ENCODE results near the gene GLYR1. TPM values are rescaled to one million over a fixed set of nuclear protein-coding genes. Genes with fewer than 3 reads are reported as not detected.

GLYR1 gene
- polyA plus RNA-seq, 2 of the 4 experiments (the other 2 are of a cell fraction) = 37.1 to 55.1 TPM

DNA sequence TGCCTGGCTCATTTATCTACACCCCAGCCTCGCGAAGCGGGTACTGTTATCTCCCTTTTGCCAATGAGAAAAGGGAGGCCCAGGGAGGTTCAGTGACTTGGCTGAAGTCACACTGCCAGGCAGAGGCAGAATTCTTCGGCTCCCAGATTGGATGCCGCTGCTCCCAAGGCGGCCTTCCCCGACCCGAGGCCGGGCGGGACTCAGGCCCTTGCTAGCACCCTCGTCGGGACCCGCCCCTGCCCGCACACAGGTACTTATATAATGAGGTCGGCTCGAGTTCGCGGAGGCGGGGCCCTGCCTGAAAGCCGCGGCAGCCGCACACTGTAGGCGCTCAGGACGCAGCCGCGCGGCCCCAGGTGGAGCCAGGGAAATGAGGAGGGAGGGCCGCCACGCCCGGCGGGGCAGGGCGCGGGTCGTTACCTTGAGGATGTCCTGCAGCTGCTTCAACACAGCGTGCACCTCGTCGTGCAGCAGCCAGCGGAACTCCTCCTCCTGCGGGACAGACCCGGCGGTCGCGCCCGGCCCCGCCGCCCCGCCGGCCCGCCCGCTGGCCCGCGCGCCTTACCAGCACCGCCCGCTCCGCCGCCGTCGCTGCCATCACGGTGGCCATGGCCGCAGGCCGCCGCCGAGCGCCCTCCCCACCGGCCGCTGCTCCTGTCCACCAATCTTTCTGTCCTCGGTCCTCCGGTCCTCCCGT lies 45.0 kb downstream of the GLYR1 start, which contains the start of gene ROGDI:
ROGDI (minus strand) TSS at position 672 of the 697 bp plus-strand sequence; CDS start at position 610, 62 bp downstream.
- Histone ChIP-seq H3K4me2 (peak within 1 kb of the TSS; percentile 100), H3K4me3 (peak within 1 kb of the TSS; percentile 75), H3K4me1 (peaks cover 17% of the 10 kb centered on the region), H3K9me3 (no peaks in the 10 kb centered on the region), H3K27ac (peak within 1 kb of the TSS; percentile 72 to 94)
- ChIA-PET POLR2A (interaction anchor here (0.5 to 1.5 kb wide), 7 partner anchors 17 to 830 kb away, joined by 3 to 4 read pairs (median 3); partner anchors contain the start of gene DNAAF8), CTCF (interaction anchor here (0.9 to 2.7 kb wide), 4 partner anchors 9 to 154 kb away, joined by 3 to 8 read pairs (median 6); no protein-coding TSS in a partner anchor)
- peak; percentile 64 to 66 for ATAC-seq
- WGBS (ENCODE audit: missing lambda C conversion rate) = 7% methylated on average over 14 of the region's 70 CpGs
- DNase-seq (ENCODE audit: low read depth in 1 of 2, low spot score in 1 of 2) = peak; percentile 51 to 74
- FAIRE-seq = no peak
- TF ChIP-seq, protein P1, sequence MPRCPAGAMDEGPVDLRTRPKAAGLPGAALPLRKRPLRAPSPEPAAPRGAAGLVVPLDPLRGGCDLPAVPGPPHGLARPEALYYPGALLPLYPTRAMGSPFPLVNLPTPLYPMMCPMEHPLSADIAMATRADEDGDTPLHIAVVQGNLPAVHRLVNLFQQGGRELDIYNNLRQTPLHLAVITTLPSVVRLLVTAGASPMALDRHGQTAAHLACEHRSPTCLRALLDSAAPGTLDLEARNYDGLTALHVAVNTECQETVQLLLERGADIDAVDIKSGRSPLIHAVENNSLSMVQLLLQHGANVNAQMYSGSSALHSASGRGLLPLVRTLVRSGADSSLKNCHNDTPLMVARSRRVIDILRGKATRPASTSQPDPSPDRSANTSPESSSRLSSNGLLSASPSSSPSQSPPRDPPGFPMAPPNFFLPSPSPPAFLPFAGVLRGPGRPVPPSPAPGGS (IDR thresholded peaks at IDR 0.05) = 0 out of 3 replicates have a peak, but pooled peaks have one; percentile 5
- TF ChIP-seq MYC (IDR thresholded peaks at IDR 0.05; ENCODE audit: borderline replicate concordance, low read length) (peak; percentile 36; the same call in 1 of the 2 replicates), ZNF302 (CRISPR knock-in tag; IDR thresholded peaks at IDR 0.05) (no peak), EHF (CRISPR knock-in tag; IDR thresholded peaks at IDR 0.05) (no peak), POLR2A (IDR thresholded peaks at IDR 0.05; ENCODE audit: low read length) (peak; percentile 36; the same call in 1 of the 2 replicates), MAFK (IDR thresholded peaks at IDR 0.05; ENCODE audit: partially characterized antibody) (no peak)
- TF ChIP-seq, protein P2, sequence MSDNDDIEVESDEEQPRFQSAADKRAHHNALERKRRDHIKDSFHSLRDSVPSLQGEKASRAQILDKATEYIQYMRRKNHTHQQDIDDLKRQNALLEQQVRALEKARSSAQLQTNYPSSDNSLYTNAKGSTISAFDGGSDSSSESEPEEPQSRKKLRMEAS (IDR thresholded peaks at IDR 0.05) = peak; percentile 31; the same call in 1 of the 2 replicates

DNA sequence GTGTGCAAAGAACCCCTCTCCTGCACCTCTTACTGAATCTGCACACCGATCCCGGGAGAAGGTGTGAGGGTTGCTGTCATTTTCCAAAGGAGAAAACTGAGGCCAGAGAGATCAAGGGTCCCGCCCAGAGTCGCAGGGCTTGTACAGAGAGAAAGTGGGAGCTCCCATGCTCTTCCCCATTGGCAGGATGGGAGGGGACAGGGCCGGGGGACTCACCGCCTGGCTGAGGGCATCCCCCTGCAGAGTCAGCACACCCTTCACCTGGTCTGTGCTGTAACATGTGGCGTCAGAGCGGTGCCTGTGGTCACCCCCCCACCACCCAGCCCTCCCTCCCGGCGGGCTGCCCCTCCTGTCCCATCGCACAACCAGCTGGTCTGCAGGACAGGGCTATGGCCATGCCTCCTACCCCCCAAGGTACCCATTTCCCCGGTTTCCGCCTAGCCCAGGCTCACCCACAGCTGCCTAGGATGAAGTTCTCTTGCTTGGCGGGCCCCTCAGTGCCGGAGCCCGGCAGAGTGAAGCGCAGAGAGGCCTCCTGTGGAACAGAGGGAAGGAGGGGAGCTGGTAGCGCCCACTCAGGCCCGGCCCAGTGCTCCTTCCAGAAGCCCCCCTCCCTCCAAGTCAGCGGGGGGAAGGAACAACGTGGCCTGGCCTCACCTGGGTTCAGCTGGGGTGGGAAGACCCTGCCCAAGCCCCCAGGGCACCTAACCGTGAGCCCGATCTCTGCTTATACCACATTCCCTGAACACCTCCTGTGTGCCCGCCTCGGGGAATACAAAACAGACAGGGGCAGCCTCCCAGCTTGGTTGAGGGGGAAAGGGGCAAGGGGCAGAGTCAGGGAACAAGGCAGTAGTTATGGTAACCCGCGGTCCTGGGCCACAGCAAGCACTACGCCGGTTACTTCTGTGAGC lies 45.8 kb downstream of the GLYR1 start:
- WGBS (ENCODE audit: missing lambda C conversion rate) = 83% methylated on average over 23 of the region's 29 CpGs
- TF ChIP-seq CHD2 (IDR thresholded peaks at IDR 0.05; ENCODE audit: low read length, partially characterized antibody) = no peak
- TF ChIP-seq, protein P2 (IDR thresholded peaks at IDR 0.05) = no peak
- TF ChIP-seq KDM1A (IDR thresholded peaks at IDR 0.05; ENCODE audit: low read depth) = no peak
- TF ChIP-seq, protein P3, sequence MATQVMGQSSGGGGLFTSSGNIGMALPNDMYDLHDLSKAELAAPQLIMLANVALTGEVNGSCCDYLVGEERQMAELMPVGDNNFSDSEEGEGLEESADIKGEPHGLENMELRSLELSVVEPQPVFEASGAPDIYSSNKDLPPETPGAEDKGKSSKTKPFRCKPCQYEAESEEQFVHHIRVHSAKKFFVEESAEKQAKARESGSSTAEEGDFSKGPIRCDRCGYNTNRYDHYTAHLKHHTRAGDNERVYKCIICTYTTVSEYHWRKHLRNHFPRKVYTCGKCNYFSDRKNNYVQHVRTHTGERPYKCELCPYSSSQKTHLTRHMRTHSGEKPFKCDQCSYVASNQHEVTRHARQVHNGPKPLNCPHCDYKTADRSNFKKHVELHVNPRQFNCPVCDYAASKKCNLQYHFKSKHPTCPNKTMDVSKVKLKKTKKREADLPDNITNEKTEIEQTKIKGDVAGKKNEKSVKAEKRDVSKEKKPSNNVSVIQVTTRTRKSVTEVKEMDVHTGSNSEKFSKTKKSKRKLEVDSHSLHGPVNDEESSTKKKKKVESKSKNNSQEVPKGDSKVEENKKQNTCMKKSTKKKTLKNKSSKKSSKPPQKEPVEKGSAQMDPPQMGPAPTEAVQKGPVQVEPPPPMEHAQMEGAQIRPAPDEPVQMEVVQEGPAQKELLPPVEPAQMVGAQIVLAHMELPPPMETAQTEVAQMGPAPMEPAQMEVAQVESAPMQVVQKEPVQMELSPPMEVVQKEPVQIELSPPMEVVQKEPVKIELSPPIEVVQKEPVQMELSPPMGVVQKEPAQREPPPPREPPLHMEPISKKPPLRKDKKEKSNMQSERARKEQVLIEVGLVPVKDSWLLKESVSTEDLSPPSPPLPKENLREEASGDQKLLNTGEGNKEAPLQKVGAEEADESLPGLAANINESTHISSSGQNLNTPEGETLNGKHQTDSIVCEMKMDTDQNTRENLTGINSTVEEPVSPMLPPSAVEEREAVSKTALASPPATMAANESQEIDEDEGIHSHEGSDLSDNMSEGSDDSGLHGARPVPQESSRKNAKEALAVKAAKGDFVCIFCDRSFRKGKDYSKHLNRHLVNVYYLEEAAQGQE (IDR thresholded peaks at IDR 0.05) = no peak
- TF ChIP-seq BHLHE40 (IDR thresholded peaks at IDR 0.05; ENCODE audit: low read depth, low read length) = no peak
- ATAC-seq (no peak), DNase-seq (ENCODE audit: low read depth in 1 of 2, low spot score in 1 of 2) (no peak), FAIRE-seq (no peak)
- H3K4me2 ChIP-seq = peak overlapping the region; percentile 100
- peaks cover 17% of the 10 kb centered on the region for H3K4me1 ChIP-seq
- ChIA-PET POLR2A (interaction anchor here (1.5 kb wide), 1 partner anchor 65 kb away, joined by 3 read pairs; no protein-coding TSS in a partner anchor), CTCF (interaction anchor here (1.2 to 2.7 kb wide), 2 partner anchors 13 to 155 kb away, joined by 5 to 8 read pairs; no protein-coding TSS in a partner anchor)
- peak overlapping the region; percentile 75 for H3K4me3 ChIP-seq
- peak overlapping the region; percentile 72 to 94 for H3K27ac ChIP-seq
- no peaks in the 10 kb centered on the region for H3K9me3 ChIP-seq

Data from A549 (cell line).